D341Med (cell line): Measurements from ENCODE around the gene STAB1.

Experiments used
- DNase-seq: peaks from one replicate; pipeline ENCODE4 v3.0.0; 2012; ENCODE audit warnings: low spot score

The STAB1 gene

DNA sequence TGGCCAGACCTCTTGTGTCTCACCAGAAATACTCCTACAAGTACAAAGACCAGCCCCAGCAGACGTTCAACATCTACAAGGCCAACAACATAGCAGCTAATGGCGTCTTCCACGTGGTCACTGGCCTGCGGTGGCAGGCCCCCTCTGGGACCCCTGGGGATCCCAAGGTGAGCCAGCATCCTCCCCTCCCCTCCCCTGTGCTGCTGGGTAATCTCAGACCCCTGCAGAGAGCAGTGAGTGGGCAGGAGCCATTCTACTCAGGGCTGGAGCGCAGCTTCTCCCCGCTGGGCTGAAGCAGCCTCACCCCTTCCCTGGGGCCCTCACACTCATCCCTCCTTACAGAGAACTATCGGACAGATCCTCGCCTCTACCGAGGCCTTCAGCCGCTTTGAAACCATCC lies 9.8 kb downstream of the STAB1 start:
- no peak for DNase-seq

DNA sequence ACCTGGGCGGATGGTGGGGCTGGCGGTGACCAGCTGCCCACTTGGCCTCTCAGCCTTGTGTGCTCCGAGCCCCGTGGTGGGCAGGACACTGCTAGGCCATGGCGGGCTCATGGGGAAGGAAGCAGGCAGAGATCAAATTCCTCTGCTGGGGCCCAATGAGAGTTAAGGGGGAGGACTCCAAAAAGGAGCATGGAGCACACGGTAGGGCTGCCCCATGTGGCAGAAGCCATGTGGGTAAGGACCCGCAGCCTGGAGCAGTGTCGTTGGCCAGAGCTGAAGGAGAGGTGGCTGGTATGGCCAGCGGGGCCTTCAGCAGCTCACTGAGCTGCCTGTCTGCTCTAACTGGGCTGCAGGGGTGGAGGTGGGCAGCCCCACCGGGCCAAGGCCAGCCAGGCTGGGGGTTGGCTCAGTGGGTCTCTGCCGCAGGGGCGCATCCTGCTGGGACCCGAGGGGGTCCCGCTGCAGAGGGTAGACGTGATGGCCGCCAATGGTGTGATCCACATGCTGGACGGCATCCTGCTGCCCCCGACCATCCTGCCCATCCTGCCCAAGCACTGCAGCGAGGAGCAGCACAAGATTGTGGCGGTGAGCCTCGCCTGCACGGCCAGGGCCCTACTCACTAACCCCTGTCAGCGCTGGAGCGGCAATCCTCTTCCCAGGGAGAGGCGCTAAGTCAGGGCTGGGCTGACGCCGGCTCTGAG lies 11.3 kb downstream of the STAB1 start:
- DNase-seq: no peak

DNA sequence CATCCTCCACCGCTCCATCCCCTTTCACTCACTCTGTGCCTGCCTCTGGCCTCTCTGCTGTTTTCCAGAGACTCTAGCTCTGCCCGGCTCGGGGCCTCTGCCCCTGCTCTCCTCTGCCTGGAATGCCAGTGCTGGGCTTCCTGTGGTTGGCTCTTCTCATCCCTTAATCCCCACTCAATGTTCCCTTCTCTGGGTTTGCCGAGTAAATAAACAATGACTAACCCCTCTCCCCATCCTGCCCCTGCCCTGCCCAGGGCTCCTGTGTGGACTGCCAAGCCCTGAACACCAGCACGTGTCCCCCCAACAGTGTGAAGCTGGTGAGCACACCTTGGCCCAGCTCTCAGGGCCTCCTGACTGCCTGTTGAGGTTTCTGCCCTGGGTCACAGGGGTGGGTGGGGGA lies 12.2 kb downstream of the STAB1 start:
- DNase-seq: no peak

DNA sequence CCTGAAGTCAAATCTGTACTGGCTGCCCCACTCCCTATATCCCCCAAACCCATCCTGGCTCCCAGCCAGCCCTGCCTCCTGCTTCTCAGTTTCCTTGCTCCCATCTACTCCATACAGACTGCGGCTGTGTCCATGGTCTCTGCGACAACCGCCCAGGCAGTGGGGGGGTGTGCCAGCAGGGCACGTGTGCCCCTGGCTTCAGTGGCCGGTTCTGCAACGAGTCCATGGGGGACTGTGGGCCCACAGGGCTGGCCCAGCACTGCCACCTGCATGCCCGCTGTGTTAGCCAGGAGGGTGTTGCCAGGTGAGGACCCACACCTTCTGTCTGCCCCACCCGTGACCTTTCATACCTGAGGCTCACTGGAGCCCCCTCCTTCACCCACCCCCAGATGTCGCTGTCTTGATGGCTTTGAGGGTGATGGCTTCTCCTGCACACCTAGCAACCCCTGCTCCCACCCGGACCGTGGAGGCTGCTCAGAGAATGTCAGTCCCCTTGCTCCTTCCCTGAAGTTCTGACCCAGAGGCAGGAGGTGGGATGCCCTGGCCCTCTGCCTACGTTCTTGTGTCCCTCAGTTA lies 14.7 kb downstream of the STAB1 start:
- DNase-seq: no peak

DNA sequence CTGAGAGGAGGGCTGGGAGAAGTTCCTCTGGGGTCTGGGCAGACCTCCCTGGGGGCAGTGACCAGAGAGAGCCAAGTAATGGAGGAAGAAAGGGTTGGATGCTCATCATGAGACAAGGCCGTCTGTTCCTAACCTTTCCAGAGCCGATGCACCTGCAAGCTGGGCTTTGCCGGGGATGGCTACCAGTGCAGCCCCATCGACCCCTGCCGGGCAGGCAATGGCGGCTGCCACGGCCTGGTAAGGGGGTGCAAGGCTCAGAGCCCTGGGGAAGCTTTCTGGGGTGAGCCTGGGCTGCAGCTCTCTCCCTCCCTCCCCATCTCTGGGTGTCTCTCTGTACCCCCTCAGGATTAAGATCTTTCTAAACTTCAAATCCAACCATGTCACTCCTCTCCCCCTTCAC lies 16.4 kb downstream of the STAB1 start:
- no peak for DNase-seq

DNA sequence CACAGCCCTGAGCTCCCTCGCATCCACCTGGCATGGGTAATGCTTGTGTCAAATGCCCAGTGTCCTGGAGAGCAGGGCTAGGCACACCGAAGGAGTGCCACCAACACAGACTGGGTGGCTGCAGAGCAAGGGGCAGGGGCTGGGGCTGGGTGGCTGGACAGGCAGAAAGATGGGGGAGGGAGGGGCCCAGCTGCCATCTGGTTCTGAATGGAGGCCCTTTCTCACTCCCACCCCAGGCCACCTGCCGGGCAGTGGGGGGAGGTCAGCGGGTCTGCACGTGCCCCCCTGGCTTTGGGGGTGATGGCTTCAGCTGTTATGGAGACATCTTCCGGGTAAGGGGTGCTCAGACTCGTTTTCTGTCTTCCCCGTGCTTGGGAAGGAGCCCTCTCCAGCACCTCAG lies 17.0 kb downstream of the STAB1 start:
- DNase-seq: no peak

DNA sequence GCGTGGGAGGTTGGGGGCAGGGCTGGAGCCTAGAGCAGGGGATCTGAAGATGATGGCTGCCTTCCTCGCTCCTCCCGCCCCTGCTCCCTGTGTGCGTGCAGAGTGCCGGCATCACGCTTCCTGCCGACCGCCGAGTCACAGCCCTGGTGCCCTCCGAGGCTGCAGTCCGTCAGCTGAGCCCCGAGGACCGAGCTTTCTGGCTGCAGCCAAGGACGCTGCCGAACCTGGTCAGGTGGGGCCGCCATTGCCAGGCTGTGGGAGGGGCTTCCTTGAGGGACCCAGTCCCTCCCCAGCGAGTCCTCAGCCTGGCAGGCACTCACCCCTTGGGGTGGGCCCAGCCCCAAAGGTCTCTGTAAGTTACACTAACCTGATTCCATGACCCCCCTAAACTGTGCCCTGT lies 17.6 kb downstream of the STAB1 start:
- DNase-seq: no peak

DNA sequence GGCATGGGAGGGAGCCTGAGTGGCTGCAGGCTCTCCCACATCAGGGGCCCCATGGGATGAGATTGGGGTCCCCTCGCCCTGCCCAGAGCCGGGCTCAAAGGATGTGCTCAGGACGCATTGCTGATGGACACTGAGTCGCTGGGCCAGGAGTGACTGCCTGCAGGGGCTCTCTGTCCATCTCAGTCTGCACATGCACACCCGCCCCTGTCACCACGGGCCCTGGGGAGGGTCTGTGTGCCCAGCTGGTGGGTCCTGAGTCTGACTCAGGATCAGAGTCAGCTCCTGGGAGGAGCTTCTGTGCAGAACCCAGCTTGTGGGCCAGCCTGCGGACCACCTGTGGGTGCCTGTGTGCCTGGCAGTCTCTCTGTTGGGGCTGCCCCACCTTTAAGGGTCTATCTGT lies 18.1 kb downstream of the STAB1 start:
- DNase-seq: no peak

DNA sequence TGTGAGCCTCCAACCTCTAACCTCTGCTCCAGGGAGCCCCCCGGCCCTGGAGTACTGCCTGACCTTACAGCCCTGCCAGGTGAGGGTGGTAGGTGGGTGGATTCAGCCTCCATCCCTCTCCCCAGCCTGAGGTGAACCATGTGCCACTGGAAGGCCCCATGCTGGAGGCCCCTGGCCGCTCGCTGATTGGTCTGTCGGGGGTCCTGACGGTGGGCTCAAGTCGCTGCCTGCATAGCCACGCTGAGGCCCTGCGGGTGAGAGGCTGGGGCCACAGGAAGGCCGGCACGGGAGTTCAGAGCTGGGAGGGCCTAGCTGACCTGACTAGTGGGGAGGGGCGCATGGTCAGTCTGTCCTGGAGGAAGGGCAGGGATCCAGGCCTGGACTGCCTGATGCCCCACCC lies 19.4 kb downstream of the STAB1 start:
- DNase-seq: no peak

DNA sequence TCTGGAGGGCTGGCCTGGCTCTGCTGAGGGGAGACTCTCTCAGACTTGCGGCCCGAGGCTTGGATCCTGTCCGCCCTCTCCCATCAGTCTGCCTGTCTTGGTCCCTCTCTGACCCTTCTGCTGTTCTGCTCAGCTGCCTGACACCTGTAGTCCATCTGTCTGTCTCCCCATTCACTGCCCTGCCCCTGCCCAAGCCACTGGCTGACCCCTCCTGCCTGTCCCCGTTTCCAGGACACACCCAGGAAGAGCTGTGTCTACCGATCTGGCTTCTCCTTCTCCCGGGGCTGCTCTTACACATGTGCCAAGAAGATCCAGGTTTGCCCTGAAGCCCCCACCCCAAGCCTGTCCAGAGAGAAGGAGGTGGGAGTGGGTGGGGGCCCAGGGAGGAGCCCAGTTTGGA lies 20.1 kb downstream of the STAB1 start:
- DNase-seq: no peak

DNA sequence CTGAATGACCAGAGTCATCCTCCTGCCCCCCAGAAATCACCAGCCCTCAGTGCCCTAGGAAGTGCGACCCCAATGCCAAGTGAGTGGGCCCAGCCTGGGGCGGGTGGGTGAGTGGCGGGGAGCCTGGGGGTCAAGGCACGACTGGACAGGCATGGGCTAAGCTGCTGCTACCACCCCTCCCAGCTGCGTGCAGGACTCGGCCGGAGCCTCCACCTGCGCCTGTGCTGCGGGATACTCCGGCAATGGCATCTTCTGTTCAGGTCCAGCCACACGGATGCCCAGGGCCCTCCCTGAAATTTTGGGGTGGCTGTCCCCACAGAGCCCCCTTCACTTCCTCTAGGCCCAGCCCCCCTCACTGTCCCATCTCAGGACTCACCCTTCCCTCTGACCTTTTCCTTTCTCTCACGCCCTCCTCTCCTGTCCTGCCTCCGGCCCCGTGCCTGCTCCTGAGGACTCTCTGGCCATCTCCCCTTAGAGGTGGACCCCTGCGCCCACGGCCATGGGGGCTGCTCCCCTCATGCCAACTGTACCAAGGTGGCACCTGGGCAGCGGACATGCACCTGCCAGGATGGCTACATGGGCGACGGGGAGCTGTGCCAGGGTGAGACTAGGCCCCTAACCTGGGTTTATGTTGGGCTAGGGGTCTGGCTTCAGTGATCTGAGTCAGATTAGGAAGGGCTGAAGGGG lies 21.5 kb downstream of the STAB1 start:
- DNase-seq: no peak

DNA sequence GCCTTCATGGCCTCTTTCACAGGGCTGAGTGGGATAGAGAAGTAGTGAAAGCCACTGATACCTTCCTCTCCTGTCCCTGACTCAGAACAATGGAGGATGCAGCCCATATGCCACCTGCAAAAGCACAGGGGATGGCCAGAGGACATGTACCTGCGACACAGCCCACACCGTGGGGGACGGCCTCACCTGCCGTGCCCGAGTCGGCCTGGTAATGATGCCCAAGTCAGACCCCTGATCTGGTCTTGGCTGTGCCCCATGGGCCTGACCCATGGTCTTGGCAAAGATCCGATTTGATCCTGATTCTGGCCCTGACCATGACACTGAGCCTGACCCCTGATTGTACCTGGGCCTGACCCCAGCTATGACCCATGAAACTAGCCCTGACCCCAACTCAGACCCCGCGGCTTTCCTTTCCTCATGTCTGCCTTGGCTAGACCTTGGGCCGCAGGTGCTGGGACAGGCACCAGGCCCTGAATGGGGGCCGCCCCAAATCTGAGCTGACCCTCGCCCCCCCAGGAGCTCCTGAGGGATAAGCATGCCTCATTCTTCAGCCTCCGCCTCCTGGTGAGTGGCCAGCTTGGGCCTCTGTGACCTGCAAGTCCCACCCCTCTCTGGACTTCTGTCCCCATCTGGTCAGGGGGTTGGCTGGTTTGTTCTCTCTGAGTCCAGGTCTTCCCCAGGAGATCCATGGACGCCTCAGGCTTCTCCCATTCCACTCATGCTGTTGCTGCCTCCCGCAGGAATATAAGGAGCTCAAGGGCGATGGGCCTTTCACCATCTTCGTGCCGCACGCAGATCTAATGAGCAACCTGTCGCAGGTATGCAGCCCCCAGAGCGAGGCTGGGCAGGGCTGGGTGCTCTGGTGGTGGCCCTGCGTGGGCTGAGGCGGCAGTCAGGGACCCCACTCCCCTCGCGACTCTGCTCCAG lies 22.9 kb downstream of the STAB1 start:
- DNase-seq: no peak

DNA sequence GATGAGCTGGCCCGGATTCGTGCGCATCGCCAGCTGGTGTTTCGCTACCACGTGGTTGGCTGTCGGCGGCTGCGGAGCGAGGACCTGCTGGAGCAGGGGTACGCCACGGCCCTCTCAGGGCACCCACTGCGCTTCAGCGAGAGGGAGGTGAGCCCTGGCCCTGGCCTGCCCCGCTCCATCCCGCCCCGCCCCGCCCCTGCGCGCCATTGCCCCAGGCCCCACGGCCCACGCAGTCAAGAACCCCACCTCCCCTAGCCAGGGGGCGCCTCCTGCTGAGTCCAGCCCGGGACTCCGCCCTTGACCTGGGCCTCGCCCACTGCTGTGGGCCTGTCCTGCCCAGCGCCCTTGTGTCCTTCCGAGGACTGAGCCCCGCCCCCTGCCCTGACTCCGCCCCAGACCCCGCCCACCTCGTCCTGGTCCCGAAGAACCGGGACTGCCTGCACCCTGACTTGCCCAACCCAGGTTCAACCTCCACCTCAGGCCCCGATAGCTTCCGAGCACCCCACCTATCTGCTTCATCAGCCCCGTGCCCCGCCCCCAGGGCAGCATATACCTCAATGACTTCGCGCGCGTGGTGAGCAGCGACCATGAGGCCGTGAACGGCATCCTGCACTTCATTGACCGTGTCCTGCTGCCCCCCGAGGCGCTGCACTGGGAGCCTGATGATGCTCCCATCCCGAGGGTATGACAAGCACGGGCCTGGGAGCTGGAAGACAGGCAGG lies 23.7 kb downstream of the STAB1 start:
- DNase-seq: no peak

DNA sequence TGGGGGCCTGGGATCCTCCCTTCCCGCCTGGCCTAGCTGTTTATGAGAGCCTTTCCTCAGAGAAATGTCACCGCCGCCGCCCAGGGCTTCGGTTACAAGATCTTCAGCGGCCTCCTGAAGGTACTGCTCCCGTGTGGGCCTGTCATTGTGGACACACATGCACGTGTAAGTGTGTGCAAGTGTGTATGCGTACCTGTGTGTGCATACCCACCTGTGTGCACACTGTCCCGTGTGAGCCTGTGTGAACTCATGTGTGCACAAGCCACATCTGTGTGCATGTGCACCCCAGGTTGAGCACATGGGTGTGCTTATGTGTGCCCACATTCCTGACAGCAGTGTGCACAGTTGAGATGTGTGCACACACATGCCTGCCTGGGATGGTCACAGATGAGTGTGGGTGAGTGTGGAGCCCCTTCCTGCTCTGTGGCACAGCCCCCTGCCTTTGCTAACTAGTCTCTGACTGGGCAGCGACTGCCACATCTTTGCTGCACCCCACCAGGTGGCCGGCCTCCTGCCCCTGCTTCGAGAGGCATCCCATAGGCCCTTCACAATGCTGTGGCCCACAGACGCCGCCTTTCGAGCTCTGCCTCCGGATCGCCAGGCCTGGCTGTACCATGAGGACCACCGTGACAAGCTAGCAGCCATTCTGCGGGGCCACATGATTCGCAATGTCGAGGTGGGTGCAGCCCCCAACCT lies 24.5 kb downstream of the STAB1 start:
- DNase-seq: no peak

DNA sequence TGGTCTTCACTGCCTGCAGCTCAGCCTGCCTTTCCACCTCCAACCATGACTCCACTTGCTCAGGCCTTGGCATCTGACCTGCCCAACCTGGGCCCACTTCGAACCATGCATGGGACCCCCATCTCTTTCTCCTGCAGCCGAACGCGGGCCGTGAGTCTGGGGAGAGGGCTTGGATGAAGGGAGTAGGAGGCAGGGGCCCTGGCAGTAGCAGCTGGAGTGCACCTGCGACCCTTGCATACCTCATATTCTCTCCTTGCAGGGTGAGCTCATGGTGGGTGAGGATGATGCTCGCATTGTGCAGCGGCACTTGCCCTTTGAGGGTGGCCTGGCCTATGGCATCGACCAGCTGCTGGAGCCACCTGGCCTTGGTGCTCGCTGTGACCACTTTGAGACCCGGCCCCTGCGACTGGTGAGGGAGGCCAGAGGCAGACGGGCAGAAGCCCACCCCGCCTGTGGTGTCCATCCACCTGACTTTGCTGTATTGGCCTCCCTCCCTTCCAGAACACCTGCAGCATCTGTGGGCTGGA lies 25.1 kb downstream of the STAB1 start:
- no peak for DNase-seq

DNA sequence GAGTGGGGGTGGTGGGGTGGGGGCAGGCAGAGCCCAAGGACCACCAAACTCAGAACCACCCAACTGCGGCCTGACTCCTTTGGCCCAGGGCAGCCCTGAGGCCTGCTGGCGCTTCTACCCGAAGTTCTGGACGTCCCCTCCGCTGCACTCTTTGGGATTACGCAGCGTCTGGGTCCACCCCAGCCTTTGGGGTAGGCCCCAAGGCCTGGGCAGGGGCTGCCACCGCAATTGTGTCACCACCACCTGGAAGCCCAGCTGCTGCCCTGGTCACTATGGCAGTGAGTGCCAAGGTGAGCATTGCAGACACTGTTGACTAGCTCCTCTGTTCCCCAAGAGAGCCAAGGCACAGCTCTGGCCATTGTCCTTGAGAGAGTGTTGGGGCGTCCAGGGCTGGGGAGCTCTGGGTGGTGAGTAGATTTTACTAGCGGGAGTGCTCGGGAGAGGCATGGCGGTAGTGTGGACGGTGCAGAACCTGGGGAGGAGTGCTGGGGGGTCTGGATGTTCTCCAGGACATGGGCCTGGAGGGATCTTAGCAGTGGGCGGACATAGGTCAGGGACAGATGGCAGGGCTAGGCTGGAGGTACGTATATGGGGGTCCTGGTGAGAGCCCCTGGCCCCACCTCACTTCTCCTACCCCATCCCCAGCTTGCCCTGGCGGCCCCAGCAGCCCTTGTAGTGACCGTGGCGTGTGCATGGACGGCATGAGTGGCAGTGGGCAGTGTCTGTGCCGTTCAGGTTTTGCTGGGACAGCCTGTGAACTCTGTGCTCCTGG lies 25.8 kb downstream of the STAB1 start:
- DNase-seq: no peak

DNA sequence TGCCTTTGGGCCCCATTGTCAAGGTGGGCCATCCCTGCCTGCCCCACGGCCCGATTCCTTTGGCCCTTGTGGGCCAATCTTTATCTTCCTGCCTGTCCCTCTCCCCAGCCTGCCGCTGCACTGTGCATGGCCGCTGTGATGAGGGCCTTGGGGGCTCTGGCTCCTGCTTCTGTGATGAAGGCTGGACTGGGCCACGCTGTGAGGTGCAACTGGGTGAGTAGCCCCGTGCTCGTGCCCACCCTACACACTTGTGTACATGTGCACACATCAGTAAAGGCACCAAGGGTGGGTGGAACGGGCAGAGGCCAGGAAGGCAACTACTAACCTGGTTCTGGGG lies 26.3 kb downstream of the STAB1 start:
- DNase-seq: no peak

DNA sequence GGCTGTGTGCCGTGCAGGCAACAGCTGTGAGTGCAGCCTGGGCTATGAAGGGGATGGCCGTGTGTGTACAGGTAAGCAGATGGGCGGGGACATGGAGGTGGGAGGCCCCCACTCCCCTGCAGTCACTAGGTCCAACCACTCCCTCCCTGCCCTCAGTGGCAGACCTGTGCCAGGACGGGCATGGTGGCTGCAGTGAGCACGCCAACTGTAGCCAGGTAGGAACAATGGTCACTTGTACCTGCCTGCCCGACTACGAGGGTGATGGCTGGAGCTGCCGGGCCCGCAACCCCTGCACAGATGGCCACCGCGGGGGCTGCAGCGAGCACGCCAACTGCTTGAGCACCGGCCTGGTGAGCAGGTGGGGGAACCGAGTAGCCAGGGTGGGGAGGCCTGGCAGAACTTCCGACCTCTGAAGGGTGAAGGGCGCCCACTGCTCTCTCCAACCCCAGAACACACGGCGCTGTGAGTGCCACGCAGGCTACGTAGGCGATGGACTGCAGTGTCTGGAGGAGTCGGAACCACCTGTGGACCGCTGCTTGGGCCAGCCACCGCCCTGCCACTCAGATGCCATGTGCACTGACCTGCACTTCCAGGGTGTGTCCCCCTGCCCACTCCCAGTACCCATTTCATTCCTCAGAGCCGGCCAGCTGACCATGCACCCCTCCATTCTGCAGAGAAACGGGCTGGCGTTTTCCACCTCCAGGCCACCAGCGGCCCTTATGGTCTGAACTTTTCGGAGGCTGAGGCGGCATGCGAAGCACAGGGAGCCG lies 26.9 kb downstream of the STAB1 start:
- DNase-seq: no peak

DNA sequence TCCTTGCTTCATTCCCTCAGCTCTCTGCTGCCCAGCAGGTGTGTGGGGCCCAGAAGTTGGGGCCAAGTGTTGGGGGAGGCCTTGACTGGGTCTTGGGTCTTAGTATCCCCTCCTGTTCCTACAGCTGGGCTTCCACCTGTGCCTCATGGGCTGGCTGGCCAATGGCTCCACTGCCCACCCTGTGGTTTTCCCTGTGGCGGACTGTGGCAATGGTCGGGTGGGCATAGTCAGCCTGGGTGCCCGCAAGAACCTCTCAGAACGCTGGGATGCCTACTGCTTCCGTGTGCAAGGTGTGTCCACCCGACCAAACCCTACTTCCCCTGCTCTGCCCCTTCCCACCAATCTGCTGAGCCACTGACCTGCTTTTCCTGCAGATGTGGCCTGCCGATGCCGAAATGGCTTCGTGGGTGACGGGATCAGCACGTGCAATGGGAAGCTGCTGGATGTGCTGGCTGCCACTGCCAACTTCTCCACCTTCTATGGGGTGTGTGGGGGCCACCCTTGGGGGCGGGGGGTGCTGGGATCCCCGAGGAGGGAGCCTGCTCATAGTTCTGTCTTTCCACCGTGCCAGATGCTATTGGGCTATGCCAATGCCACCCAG lies 27.6 kb downstream of the STAB1 start:
- DNase-seq: no peak
